CD4-positive, CD25-positive, alpha-beta regulatory T cell (primary cell): Measurements from ENCODE around the gene MAP4K2. TPM values are rescaled to one million over a fixed set of nuclear protein-coding genes. Genes with fewer than 3 reads are reported as not detected.
"Not testable (repeated sequence)": the region's sequence is repeated elsewhere in the genome, so short reads cannot be mapped to it uniquely, and the experiment has no call there.

Experiments
- ATAC-seq, 2 donors: fragments of 150-1000 bp; cut with Tn5 transposase; one replicate each; pipeline ENCODE4 v1.10.0; 2021; ENCODE audit warnings: low read depth in 2 of 2, moderate number of reproducible peaks in 2 of 2, moderate library complexity in 1 of 2
- DNase-seq, 3 donors: peaks; one replicate each; pipeline versions ENCODE4 v3.0.0 to v3.0.0-alpha.2; 2012 to 2022; ENCODE audit warnings: mixed read lengths in 1 of 3
- H3K27ac ChIP-seq: one replicate; pipeline ENCODE4 v1.7.0; 2013; ENCODE audit warnings: mild to moderate bottlenecking, low read length; ENCODE audit not compliant: insufficient read depth, poor library complexity, severe bottlenecking
- H3K27me3 ChIP-seq: one replicate; pipeline ENCODE4 v1.7.0; 2013; ENCODE audit warnings: low read length; ENCODE audit not compliant: control insufficient read depth, insufficient read depth
- H3K36me3 ChIP-seq: one replicate; pipeline ENCODE4 v1.7.0; 2013; ENCODE audit warnings: mild to moderate bottlenecking, low read length, moderate library complexity; ENCODE audit not compliant: control insufficient read depth, insufficient read depth
- H3K4me1 ChIP-seq: 2 replicates; pipeline ENCODE4 v1.7.0; 2013; ENCODE audit warnings: mild to moderate bottlenecking, low read length; ENCODE audit not compliant: insufficient read depth, control insufficient read depth, poor library complexity, severe bottlenecking
- H3K4me3 ChIP-seq: one replicate; pipeline ENCODE4 v1.7.0; 2013; ENCODE audit warnings: low read depth, mild to moderate bottlenecking, low read length, moderate library complexity
- H3K9me3 ChIP-seq, 2 experiments: 1 replicate in 1 of 2; 2 replicates in 1 of 2; pipeline ENCODE4 v1.7.0; 2013; ENCODE audit warnings: low read length in 2 of 2, mild to moderate bottlenecking in 1 of 2, moderate library complexity in 1 of 2; ENCODE audit not compliant: control insufficient read depth in 2 of 2
- H3K27ac Mint-ChIP-seq, 3 donors: one replicate each; pipeline ENCODE4 v1.8.0; 2020 to 2022; ENCODE audit warnings: mild to moderate bottlenecking in 3 of 3, mixed read lengths in 3 of 3, moderate library complexity in 2 of 3
- H3K27me3 Mint-ChIP-seq: one replicate; pipeline ENCODE4 v1.8.0; 2022; ENCODE audit warnings: mild to moderate bottlenecking, mixed read lengths
- H3K36me3 Mint-ChIP-seq: one replicate; pipeline ENCODE4 v1.8.0; 2020; ENCODE audit warnings: mixed read lengths
- H3K4me1 Mint-ChIP-seq, 4 donors: one replicate each; pipeline ENCODE4 v1.8.0; 2020 to 2022; ENCODE audit warnings: mixed read lengths in 4 of 4, mild to moderate bottlenecking in 1 of 4
- H3K4me3 Mint-ChIP-seq, 4 donors: one replicate each; pipeline ENCODE4 v1.8.0; 2020 to 2022; ENCODE audit warnings: mild to moderate bottlenecking in 4 of 4, mixed read lengths in 4 of 4, moderate library complexity in 3 of 4
- H3K9me3 Mint-ChIP-seq, 7 donors: one replicate each; pipeline ENCODE4 v1.8.0; 2020 to 2022; ENCODE audit warnings: mixed read lengths in 7 of 7, mild to moderate bottlenecking in 3 of 7, moderate library complexity in 2 of 7
- polyA plus RNA-seq, 4 donors: library from polyadenylated mRNA; unstranded; fragments of 300-500 nt; fragmentation: Illumina TruSeq; gene quantifications; one replicate each; pipeline ENCODE4 v1.2.3, GENCODE V29; 2021
- total RNA-seq: library from RNA; stranded (reverse); gene quantifications from one replicate; pipeline ENCODE4 v1.2.3, GENCODE V29; 2022

The MAP4K2 gene
- total and polyA plus RNA-seq, 5 donors from 2014 or later: 31.5 to 85.0 (median 35.2) TPM

DNA sequence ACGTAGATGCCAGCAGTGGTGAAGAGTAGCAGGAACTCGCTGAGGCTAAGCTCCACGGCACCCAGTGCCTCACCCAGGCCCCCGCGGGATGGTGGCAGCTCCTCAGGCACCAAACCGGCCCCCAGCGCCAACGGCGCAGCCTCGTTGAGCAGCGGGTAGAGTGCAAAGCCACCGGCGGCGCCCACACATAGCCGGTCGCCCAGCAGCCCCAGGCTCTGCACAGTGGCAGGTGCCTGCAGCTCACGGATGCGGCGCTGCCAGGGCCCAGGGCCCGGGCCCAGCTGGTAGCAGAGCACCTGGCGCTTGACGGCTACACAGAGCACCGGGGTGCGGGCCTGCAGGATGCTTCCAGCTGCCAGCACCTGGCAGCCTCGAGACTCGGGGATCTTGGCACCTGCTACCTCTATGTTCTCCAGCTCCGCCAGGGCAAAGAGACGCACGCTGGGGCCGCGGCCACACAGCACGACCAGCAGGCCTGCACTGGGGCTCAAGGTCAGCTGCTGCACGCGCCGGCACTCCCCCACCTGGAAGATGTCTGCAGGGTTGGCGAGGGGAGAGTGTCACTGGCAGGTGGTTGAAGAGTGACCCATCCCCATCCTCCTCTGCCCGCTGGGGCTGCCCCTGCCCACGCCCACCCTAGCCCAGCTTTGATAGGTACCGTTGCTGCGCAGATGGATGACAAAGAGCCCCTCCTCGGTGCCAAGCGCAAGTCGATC, 26.7 kb upstream of the MAP4K2 start:
- no peak overlapping the region for H3K4me3 ChIP-seq
- H3K27me3 ChIP-seq: no peaks in the 10 kb centered on the region
- no peak overlapping the region for H3K27ac ChIP-seq
- no peak for ATAC-seq
- no peaks in the 10 kb centered on the region for H3K4me1 ChIP-seq
- no peaks in the 10 kb centered on the region for H3K9me3 ChIP-seq
- Mint-ChIP-seq H3K27me3 (no peaks in the 10 kb centered on the region), H3K4me1 (no peaks in the 10 kb centered on the region), H3K4me3 (no peak overlapping the region), H3K9me3 (no peaks in the 10 kb centered on the region), H3K36me3 (peaks cover 12% of the 10 kb centered on the region), H3K27ac (no peak overlapping the region)
- DNase-seq: no peak
- no peaks in the 10 kb centered on the region for H3K36me3 ChIP-seq

DNA sequence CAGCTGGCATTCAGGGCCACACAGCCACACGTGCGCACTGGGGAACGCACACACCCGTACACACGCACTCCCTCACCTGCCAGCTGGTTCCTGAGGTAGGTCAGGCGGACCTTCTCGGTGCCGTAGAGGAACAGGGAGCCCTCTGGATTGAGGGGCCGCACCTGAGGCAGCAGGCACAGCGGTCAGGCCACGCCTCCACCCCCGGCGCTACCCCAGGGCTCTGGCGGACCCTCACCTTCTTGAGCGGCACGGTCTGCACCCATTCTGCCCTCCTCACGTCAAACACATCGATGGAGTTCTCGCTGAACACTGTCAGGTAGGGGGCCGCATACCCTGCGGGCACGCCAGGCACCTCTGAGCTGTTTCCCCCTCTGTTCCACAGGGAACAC, 24.4 kb upstream of the MAP4K2 start:
- H3K27ac Mint-ChIP-seq: no peak overlapping the region

DNA sequence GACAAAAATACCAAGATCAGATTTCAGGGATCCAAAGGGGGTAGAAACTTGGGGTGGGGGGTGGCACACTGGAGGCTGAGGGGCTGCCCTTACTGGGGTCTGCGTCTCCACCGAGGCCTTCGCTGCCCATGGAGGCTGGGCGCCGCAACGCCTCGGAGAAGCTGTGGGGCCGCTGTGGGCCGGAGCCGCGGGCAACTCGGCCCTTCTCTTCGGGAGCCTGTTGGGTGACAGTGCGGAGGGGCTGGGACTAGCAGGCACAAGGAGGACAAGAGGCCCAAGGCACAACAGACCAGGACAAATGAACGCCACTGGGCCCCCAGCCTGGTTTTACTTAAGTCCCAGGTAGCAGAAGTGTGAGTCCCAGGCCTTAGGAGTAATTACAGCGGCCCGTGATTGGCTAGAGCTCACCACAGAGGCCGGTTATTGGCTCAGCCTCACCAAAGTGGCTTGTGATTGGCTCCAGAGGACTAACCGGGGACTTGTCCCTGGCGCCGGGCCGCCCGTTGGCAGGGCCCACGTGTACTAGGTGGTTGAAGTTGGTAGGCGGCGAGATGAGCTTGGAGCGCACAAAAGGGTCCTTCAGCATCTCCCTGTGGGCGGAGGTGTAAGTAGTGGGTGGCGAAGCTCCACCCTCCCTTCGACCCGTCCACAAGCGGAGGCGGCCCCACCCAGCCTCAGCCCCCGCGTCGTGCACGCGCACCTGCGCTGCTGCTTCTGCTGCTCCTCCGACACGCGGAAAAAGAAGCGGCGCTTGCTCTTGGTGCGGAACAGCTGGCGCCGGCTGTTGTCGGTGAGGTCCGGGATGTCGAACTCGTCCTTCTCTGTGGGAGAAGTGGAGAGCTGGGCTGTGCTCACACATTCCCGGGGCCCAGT, 23.8 kb upstream of the MAP4K2 start:
- no peaks in the 10 kb centered on the region for H3K4me1 Mint-ChIP-seq
- no peak overlapping the region for H3K4me3 Mint-ChIP-seq
- H3K27me3 Mint-ChIP-seq: no peaks in the 10 kb centered on the region
- no peak overlapping the region for H3K27ac Mint-ChIP-seq
- no peak overlapping the region for H3K27ac ChIP-seq
- no peaks in the 10 kb centered on the region for H3K4me1 ChIP-seq
- H3K9me3 Mint-ChIP-seq: no peaks in the 10 kb centered on the region
- no peaks in the 10 kb centered on the region for H3K27me3 ChIP-seq
- H3K36me3 ChIP-seq: no peaks in the 10 kb centered on the region
- DNase-seq (no peak), ATAC-seq (no peak)
- peaks cover 12% of the 10 kb centered on the region for H3K36me3 Mint-ChIP-seq
- H3K4me3 ChIP-seq: no peak overlapping the region
- H3K9me3 ChIP-seq: no peaks in the 10 kb centered on the region

More for the DNA sequence above, 24.4 kb upstream of the MAP4K2 start:
- Mint-ChIP-seq H3K9me3 (no peaks in the 10 kb centered on the region), H3K4me1 (no peaks in the 10 kb centered on the region), H3K27me3 (no peaks in the 10 kb centered on the region), H3K4me3 (no peak overlapping the region), H3K36me3 (peaks cover 12% of the 10 kb centered on the region)
- Histone ChIP-seq H3K36me3 (no peaks in the 10 kb centered on the region), H3K4me1 (no peaks in the 10 kb centered on the region), H3K9me3 (no peaks in the 10 kb centered on the region), H3K27ac (no peak overlapping the region), H3K27me3 (no peaks in the 10 kb centered on the region), H3K4me3 (no peak overlapping the region)
- no peak for ATAC-seq
- no peak for DNase-seq

DNA sequence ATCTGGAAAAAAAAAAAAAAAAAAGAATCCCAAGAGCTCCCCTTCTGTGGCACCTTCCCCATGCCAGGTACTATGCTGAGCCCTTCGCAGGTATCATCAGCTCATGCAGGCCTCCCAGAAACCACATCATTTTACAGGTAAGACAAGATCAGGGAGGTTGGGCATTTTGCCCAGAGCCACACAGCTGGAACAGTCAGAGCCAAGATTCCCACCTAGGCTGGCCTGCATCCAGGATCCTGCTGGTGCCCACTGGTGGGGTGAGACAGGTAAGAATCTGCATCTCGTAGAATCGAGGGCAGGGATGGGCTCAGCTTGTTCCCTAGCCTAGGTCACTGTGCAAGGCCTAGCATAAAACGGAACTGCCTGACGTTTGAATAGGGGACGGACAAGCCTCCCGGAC, 23.0 kb upstream of the MAP4K2 start:
- Mint-ChIP-seq H3K36me3 (peaks cover 12% of the 10 kb centered on the region), H3K4me3 (no peak overlapping the region), H3K9me3 (no peaks in the 10 kb centered on the region), H3K27ac (no peak overlapping the region), H3K4me1 (no peaks in the 10 kb centered on the region), H3K27me3 (no peaks in the 10 kb centered on the region)
- ATAC-seq: no peak
- Histone ChIP-seq H3K9me3 (no peaks in the 10 kb centered on the region), H3K4me1 (no peaks in the 10 kb centered on the region), H3K36me3 (no peaks in the 10 kb centered on the region), H3K4me3 (no peak overlapping the region), H3K27ac (no peak overlapping the region), H3K27me3 (no peaks in the 10 kb centered on the region)
- no peak for DNase-seq

DNA sequence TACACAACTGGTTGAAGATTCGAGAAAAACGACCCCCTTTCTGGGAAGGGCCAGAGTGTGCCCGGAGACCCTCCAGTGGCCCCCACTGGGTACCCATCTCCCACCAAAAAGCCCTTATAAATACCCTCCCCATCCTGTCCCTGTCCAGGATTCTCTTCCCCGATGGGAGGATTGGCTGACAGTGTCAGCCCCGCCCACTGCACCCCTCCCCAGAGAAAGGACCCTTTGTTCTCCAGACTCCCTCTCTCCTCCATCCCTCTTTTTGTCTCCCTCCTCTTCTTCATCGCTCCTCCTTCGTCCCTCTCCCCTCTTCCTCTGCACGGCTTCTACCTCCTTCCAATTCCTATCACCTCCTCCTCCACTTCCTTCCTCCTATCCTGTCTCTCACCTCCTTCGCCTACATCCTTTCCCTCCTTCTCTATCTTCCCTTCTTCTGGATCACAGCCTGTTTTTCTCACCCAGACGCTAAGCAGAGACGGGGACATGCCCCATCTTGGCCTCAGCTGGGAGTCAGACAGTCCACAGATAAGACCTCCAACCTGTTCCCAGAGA, 20.6 kb upstream of the MAP4K2 start:
- H3K4me1 Mint-ChIP-seq: no peaks in the 10 kb centered on the region
- DNase-seq (no peak), ATAC-seq (no peak)
- no peak overlapping the region for H3K4me3 Mint-ChIP-seq
- no peak overlapping the region for H3K27ac Mint-ChIP-seq
- no peaks in the 10 kb centered on the region for H3K4me1 ChIP-seq
- H3K36me3 Mint-ChIP-seq: peaks cover 12% of the 10 kb centered on the region
- H3K9me3 ChIP-seq: no peaks in the 10 kb centered on the region
- H3K27me3 Mint-ChIP-seq: no peaks in the 10 kb centered on the region
- H3K36me3 ChIP-seq: no peaks in the 10 kb centered on the region
- H3K9me3 Mint-ChIP-seq: no peaks in the 10 kb centered on the region
- no peak overlapping the region for H3K27ac ChIP-seq
- no peak overlapping the region for H3K4me3 ChIP-seq
- H3K27me3 ChIP-seq: no peaks in the 10 kb centered on the region

DNA sequence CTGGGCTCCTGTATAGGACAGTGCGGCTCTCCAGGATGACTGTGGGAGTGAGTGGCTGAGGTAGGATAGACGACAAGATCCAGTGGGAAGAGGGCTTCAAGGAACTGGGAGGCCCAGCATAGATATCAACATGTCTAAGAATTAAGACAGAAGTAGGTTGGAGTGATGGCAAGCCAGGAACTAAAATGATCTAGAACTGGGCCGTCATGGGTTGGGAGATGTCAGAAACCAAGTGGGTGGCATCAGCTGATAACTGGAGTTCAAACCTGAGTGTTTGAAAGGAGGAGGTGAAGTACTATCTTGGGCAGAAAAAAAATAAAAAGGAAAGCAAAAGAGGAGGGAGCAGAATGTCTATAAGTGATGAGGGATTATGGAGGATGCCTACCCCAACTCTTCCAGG, 14.5 kb upstream of the MAP4K2 start:
- Mint-ChIP-seq H3K27ac (peak overlapping the region in 1 of 3 donors; percentile 70), H3K36me3 (no peaks in the 10 kb centered on the region), H3K27me3 (peaks cover 12% of the 10 kb centered on the region), H3K9me3 (peaks cover 0 to 1% (median 0%) of the 10 kb centered on the region in 7 donors), H3K4me1 (no peaks in the 10 kb centered on the region), H3K4me3 (no peak overlapping the region)
- Histone ChIP-seq H3K4me1 (no peaks in the 10 kb centered on the region), H3K36me3 (no peaks in the 10 kb centered on the region), H3K27ac (no peak overlapping the region), H3K9me3 (no peaks in the 10 kb centered on the region), H3K4me3 (no peak overlapping the region), H3K27me3 (no peaks in the 10 kb centered on the region)
- no peak for ATAC-seq
- DNase-seq: no peak

DNA sequence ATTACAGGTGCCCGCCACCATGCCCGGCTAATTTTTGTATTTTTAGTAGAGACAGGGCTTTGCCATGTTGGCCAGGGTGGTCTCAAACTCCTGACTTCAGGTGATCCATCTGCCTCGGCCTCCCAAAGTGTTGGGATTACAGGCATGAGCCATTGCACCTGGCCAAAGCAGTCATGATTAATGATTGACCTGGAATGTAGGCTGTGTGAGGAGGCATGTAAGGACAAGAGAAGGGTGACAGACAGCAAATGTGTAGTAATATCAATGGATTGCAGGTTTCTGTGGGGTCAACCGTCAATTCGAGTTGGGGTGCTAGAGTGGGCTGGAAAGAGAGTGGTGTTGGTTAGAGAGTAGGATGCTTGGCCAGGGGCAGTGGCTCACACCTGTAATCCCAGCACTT, 12.4 kb upstream of the MAP4K2 start:
- DNase-seq, H3K4me1 Mint-ChIP-seq, H3K9me3 Mint-ChIP-seq, H3K4me1 ChIP-seq, H3K36me3 ChIP-seq, H3K4me3 ChIP-seq, H3K9me3 ChIP-seq, H3K27ac ChIP-seq, H3K36me3 Mint-ChIP-seq, ATAC-seq, H3K27me3 ChIP-seq: not testable (repeated sequence)
- Mint-ChIP-seq H3K27me3 (peaks cover 12% of the 10 kb centered on the region), H3K4me3 (peak overlapping the region in 1 of 4 donors; percentile 84), H3K27ac (peak overlapping the region in 1 of 3 donors; percentile 49)
